ENCODE data around the gene NEO1.

NEO1 gene

GRCh38 chr15:73254598-73254997, 202.3 kb downstream of the NEO1 start:
- TF ChIP-seq TAF1 (IDR thresholded peaks at IDR 0.05; ENCODE audit: borderline replicate concordance, insufficient read depth, low read length): no peak
- no peak for TF ChIP-seq POLR2AphosphoS5 (IDR thresholded peaks at IDR 0.05; ENCODE audit: low read depth, low read length)
- no peak for TF ChIP-seq SIN3A (IDR thresholded peaks at IDR 0.05; ENCODE audit: borderline replicate concordance, insufficient read depth, low read length)
- TF ChIP-seq FOXP2 (optimal IDR thresholded peaks at IDR 0.05; ENCODE audit: borderline replicate concordance, extremely low read depth, extremely low read length, insufficient read depth): no peak

GRCh38 chr15:73258271-73259108, 206.2 kb downstream of the NEO1 start:
- TF ChIP-seq SIN3A (IDR thresholded peaks at IDR 0.05; ENCODE audit: borderline replicate concordance, insufficient read depth, low read length) (no peak), TAF1 (IDR thresholded peaks at IDR 0.05; ENCODE audit: borderline replicate concordance, insufficient read depth, low read length) (no peak), POLR2AphosphoS5 (IDR thresholded peaks at IDR 0.05; ENCODE audit: low read depth, low read length) (no peak), FOXP2 (optimal IDR thresholded peaks at IDR 0.05; ENCODE audit: borderline replicate concordance, extremely low read depth, extremely low read length, insufficient read depth) (no peak)

- TF ChIP-seq SIN3A (IDR thresholded peaks at IDR 0.05; ENCODE audit: borderline replicate concordance, insufficient read depth, low read length): no peak
- no peak for TF ChIP-seq POLR2AphosphoS5 (IDR thresholded peaks at IDR 0.05; ENCODE audit: low read depth, low read length)
- TF ChIP-seq REST (IDR thresholded peaks at IDR 0.05; ENCODE audit: insufficient read depth in 1 of 2, low read depth in 2 of 2, low read length in 2 of 2): no peak
- no peak for TF ChIP-seq FOXP2 (optimal IDR thresholded peaks at IDR 0.05; ENCODE audit: borderline replicate concordance, extremely low read depth, extremely low read length, insufficient read depth)
- no peak for TF ChIP-seq TAF1 (IDR thresholded peaks at IDR 0.05; ENCODE audit: borderline replicate concordance, insufficient read depth, low read length)
Measured at GRCh38 chr15:73264881-73265280, 212.6 kb downstream of the NEO1 start.

GRCh38 chr15:73265536-73266153, 213.4 kb downstream of the NEO1 start:
- TF ChIP-seq FOXP2 (optimal IDR thresholded peaks at IDR 0.05; ENCODE audit: borderline replicate concordance, extremely low read depth, extremely low read length, insufficient read depth): no peak
- no peak for TF ChIP-seq REST (IDR thresholded peaks at IDR 0.05; ENCODE audit: insufficient read depth in 1 of 2, low read depth in 2 of 2, low read length in 2 of 2)
- TF ChIP-seq TAF1 (IDR thresholded peaks at IDR 0.05; ENCODE audit: borderline replicate concordance, insufficient read depth, low read length): no peak
- no peak for TF ChIP-seq SIN3A (IDR thresholded peaks at IDR 0.05; ENCODE audit: borderline replicate concordance, insufficient read depth, low read length)
- TF ChIP-seq POLR2AphosphoS5 (IDR thresholded peaks at IDR 0.05; ENCODE audit: low read depth, low read length): no peak

- TF ChIP-seq FOXP2 (optimal IDR thresholded peaks at IDR 0.05; ENCODE audit: borderline replicate concordance, extremely low read depth, extremely low read length, insufficient read depth): no peak
- no peak for TF ChIP-seq SIN3A (IDR thresholded peaks at IDR 0.05; ENCODE audit: borderline replicate concordance, insufficient read depth, low read length)
- no peak for TF ChIP-seq REST (IDR thresholded peaks at IDR 0.05; ENCODE audit: insufficient read depth in 1 of 2, low read depth in 2 of 2, low read length in 2 of 2)
Measured at GRCh38 chr15:73268457-73268856, 216.2 kb downstream of the NEO1 start.

Measured in PFSK-1 (cell line).